K562 (cell line): ENCODE results near the gene POMP. TPM values are rescaled to one million over a fixed set of nuclear protein-coding genes. Genes with fewer than 3 reads are reported as not detected.

Experiments
- ATAC-seq: fragments of 200-7000 bp; cut with Tn5 transposase; 3 replicates; pipeline ENCODE4 v1.9.1; 2020; ENCODE audit warnings: moderate library complexity
- BruUV-seq: library from RNA; stranded (reverse); fragments of 400-500 nt; replicated peaks from 2 replicates; lab custom pipeline; 2021; lab: Mats Ljungman, UMichigan
- CTCF ChIA-PET: fragments of 300-600 bp; formaldehyde crosslinking; extraction: SDS; loops from one replicate; lab custom pipeline; 2021; ENCODE audit warnings: low intra/inter-chr PET ratio; lab: Yijun Ruan, JAX
- POLR2A ChIA-PET: fragments of 300-600, 350-650 bp; sonication (Branson Sonifier 250); formaldehyde crosslinking; extraction: SDS; loops from one replicate; lab custom pipeline; 2021; ENCODE audit warnings: antibody characterized with exemption, inconsistent platforms; lab: Yijun Ruan, JAX
- DNase-seq, 4 experiments: peaks; one replicate each; pipeline versions ENCODE4 v3.0.0 to v3.0.0-alpha.2; 2011 to 2018; ENCODE audit warnings: low spot score in 3 of 4, mixed read lengths in 3 of 4; ENCODE audit errors: extremely low read depth in 1 of 4
- FAIRE-seq: peaks from 2 replicates; lab custom pipeline; 2011; peaks lifted over from hg19 to GRCh38; lab: Jason Lieb, UNC
- H2AFZ ChIP-seq: 2 replicates; pipeline ENCODE4 v1.6.0; 2011; ENCODE audit warnings: low read depth, low read length, control low read depth, inconsistent platforms
- H3K27ac ChIP-seq: fragments of 200-600 bp; 3 replicates; pipeline ENCODE4 v1.8.0; 2011; ENCODE audit warnings: low read depth, mild to moderate bottlenecking, control low read depth, inconsistent platforms, low read length, moderate library complexity, mixed read lengths; ENCODE audit errors: extremely low read depth
- H3K27me3 ChIP-seq, 2 experiments: fragments of 300-600 bp in 1 of 2; 2 replicates in 1 of 2; 3 replicates in 1 of 2; pipeline versions ENCODE4 v1.6.0 to v1.8.0; 2011; ENCODE audit warnings: inconsistent platforms in 2 of 2, low read length in 2 of 2, mild to moderate bottlenecking in 1 of 2, mixed read lengths in 1 of 2, moderate library complexity in 1 of 2; ENCODE audit not compliant: control insufficient read depth in 2 of 2, insufficient read depth in 2 of 2
- H3K36me3 ChIP-seq: fragments of 300-600 bp; 3 replicates; pipeline ENCODE4 v1.8.0; 2011; ENCODE audit warnings: mild to moderate bottlenecking, low read length, inconsistent platforms; ENCODE audit not compliant: control insufficient read depth, insufficient read depth
- H3K4me1 ChIP-seq, 2 experiments: fragments of 200-600 bp in 1 of 2; replicated peaks in 1 of 2; 2 replicates in 1 of 2; 3 replicates in 1 of 2; pipeline versions ENCODE4 v1.5.1 to v1.8.0; 2011; ENCODE audit warnings: inconsistent platforms in 2 of 2, low read length in 2 of 2, mild to moderate bottlenecking in 1 of 2, mixed read lengths in 1 of 2, moderate library complexity in 1 of 2; ENCODE audit not compliant: control insufficient read depth in 2 of 2, insufficient read depth in 2 of 2
- H3K4me2 ChIP-seq: 2 replicates; pipeline ENCODE4 v1.6.1; 2011; ENCODE audit warnings: low read length, control low read depth, inconsistent platforms, mixed read lengths; ENCODE audit not compliant: insufficient read depth
- H3K4me3 ChIP-seq: fragments of 200-600 bp; sonication (generic), shearing (Covaris generic); 2 replicates; pipeline ENCODE4 v1.5.1; 2016; ENCODE audit warnings: control low read depth, inconsistent platforms
- H3K79me2 ChIP-seq: fragments of 200-600 bp; 3 replicates; pipeline ENCODE4 v1.8.0; 2011; ENCODE audit warnings: low read length, inconsistent platforms; ENCODE audit not compliant: control insufficient read depth, insufficient read depth
- H3K9ac ChIP-seq, 2 experiments: 2 replicates each; pipeline versions ENCODE4 v1.6.0 to v1.6.1; 2011; ENCODE audit warnings: low read depth in 2 of 2, low read length in 2 of 2, control low read depth in 1 of 2, inconsistent platforms in 1 of 2, mild to moderate bottlenecking in 1 of 2, mixed read lengths in 1 of 2; ENCODE audit not compliant: insufficient read depth in 1 of 2
- H3K9me1 ChIP-seq: one replicate; pipeline ENCODE4 v1.6.0; 2011; ENCODE audit warnings: inconsistent platforms, mild to moderate bottlenecking, low read length, moderate library complexity; ENCODE audit not compliant: control insufficient read depth, insufficient read depth
- H3K9me3 ChIP-seq: replicated peaks from 2 replicates; pipeline ENCODE4 v1.5.1; 2011; ENCODE audit warnings: low read depth, low read length, inconsistent platforms; ENCODE audit not compliant: control insufficient read depth, insufficient read depth
- H4K20me1 ChIP-seq: replicated peaks from 2 replicates; pipeline ENCODE4 v1.6.1; 2011; ENCODE audit warnings: low read length, inconsistent platforms, mixed read lengths; ENCODE audit not compliant: control insufficient read depth, insufficient read depth
- CSDE1 ChIP-seq, 2 experiments: fragments of 450-650 bp; IDR thresholded peaks; 2 replicates each; pipeline ENCODE4 v1.6.1; 2016; ENCODE audit warnings: mild to moderate bottlenecking in 1 of 2
- NFE2 ChIP-seq: IDR thresholded peaks from 2 replicates; pipeline ENCODE4 v1.6.1; 2014; ENCODE audit warnings: antibody characterized with exemption, low read depth
- SMAD1 ChIP-seq: fragments of 150-350 bp; IDR thresholded peaks from 2 replicates; pipeline ENCODE4 v1.6.1; 2014; ENCODE audit warnings: low read length, low read depth; ENCODE audit not compliant: partially characterized antibody
- ZBED1 ChIP-seq: IDR thresholded peaks from 2 replicates; pipeline ENCODE4 v1.6.1; 2014
- ZNF263 ChIP-seq: sonication (generic); formaldehyde crosslinking; IDR thresholded peaks from 2 replicates; pipeline ENCODE4 v1.8.0; 2022; ENCODE audit warnings: mild to moderate bottlenecking, missing genetic modification reagents, borderline replicate concordance
- WGBS: fragments of 100-300 bp; shearing (Covaris generic); methylation state at CpG from one replicate; pipeline ENCODE4 v1.1.6; 2016; ENCODE audit warnings: low coverage, mixed read lengths; ENCODE audit not compliant: insufficient coverage; ENCODE audit errors: missing lambda C conversion rate; 5-methylcytosine and 5-hydroxymethylcytosine counted together
- in situ Hi-C: fragments of 300-500 bp; cut with MboI; formaldehyde crosslinking; loops from 4 replicates; pipeline ENCODE4 v1.15.0; 2018; ENCODE audit warnings: inconsistent platforms, mixed read lengths
- intact Hi-C: fragments of 100-400 bp; cut with micrococcal nuclease; formaldehyde crosslinking; loops from 2 replicates; pipeline ENCODE4 v1.14.2; 2022
- polyA plus RNA-seq, 8 experiments: library from polyadenylated mRNA; depleted of rRNA in 4 of 8; stranded (reverse) in 5 of 8; unstranded in 3 of 8; fragments of >200 nt; fragmentation: Nextera tagmentation in 2 of 8; fragmentation: Illumina TruSeq in 1 of 8; extraction: Ambion mirVana in 2 of 8; extraction: Trizol in 1 of 8; gene quantifications; 2 replicates each; pipeline versions ENCODE4 v1.2.1 to v1.2.3, GENCODE V29; 2011 to 2014; ENCODE audit warnings: inconsistent platforms in 1 of 8, missing spikeins in 1 of 8
- total RNA-seq, 7 experiments: library from RNA; depleted of rRNA in 6 of 7; stranded (reverse); fragments of >200 nt in 6 of 7; fragmentation: Illumina TruSeq in 2 of 7; extraction: Trizol in 2 of 7; gene quantifications; 2 replicates each; pipeline versions ENCODE4 v1.2.1 to v1.2.3, GENCODE V29; 2011 to 2021; ENCODE audit warnings: low replicate concordance in 1 of 7

Gene POMP
- total and polyA plus RNA-seq, 9 of the 15 experiments (the other 6 are each of a cell fraction or from before 2014, with no cell fraction given) = 69.2 to 647 (median 118) TPM

DNA sequence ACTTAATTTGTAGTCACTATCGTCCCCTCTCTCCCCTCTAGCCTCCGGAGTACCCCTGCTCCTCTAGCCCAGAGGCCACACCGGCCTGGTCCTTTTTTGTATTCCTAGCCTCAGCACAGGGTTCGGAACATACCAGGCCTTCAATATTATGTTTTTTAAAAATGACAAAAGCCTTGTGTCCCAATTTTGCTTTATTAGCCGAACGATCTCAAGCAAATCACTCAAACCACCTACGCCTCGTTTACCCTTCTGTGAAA is 463 bp upstream of the POMP start:
- Histone ChIP-seq H3K4me1 (peaks cover 4 to 14% of the 10 kb centered on the region in 2 experiments; a peak in 3 of 5 replicates), H4K20me1 (no peaks in the 10 kb centered on the region; the same call in 1 of the 2 replicates), H3K27ac (peak overlapping the region; percentile 81), H3K27me3 (no peaks in the 10 kb centered on the region), H3K4me2 (peak overlapping the region; percentile 95), H3K79me2 (peaks cover 67% of the 10 kb centered on the region), H3K9me1 (no peaks in the 10 kb centered on the region), H3K36me3 (peaks cover 36% of the 10 kb centered on the region), H3K4me3 (peak overlapping the region; percentile 95), H3K9ac (peak overlapping the region; percentile 80 to 93; a peak in 3 of 4 replicates), H3K9me3 (no peaks in the 10 kb centered on the region), H2AFZ (peak overlapping the region; percentile 91)
- no TSS peak for BruUV-seq
- POLR2A ChIA-PET = interaction anchor here (0.6 to 2.1 kb wide), 5 partner anchors 17 to 361 kb away, joined by 3 to 8 read pairs (median 3); no protein-coding TSS in a partner anchor
- 0% methylated on average over 7 of the region's 8 CpGs for whole genome bisulfite sequencing
- no peak for TF ChIP-seq ZBED1
- TF ChIP-seq ZNF263 = 0 out of 2 replicates have a peak, but pooled peaks have one; percentile 3
- TF ChIP-seq SMAD1 = peak; percentile 5
- FAIRE-seq (no peak), ATAC-seq (peak; percentile 54), DNase-seq (peak in 2 of 4 experiments; percentile 14 to 17)
- CTCF ChIA-PET = no interaction called here
- intact Hi-C loops = no loop called here
- in situ Hi-C loops = no loop called here

DNA sequence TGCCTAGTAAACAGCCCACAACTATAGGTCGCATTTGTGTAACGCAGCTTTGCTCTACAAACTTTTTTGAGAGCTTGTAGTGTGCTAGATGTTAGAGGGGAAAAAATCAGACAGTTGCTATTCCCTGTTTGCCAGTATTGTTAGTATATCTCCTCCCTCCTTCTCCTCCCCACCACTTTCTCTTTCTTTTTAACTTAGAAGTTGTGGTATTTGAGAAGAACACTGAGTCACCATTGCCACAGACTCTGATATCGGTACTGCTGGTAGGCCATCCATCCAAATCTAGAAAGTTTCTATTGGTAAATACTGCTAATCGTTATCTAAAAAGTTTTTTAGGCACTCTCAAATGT is 666 bp downstream of the POMP start:
- ChIA-PET POLR2A (interaction anchor here (1.1 to 1.2 kb wide), 2 partner anchors 92 to 128 kb away, joined by 3 to 4 read pairs; no protein-coding TSS in a partner anchor), CTCF (no interaction called here)
- H2AFZ ChIP-seq = peak overlapping the region; percentile 91; the same call in 1 of the 2 replicates
- H3K79me2 ChIP-seq = peaks cover 73% of the 10 kb centered on the region
- H3K27me3 ChIP-seq = no peaks in the 10 kb centered on the region
- H3K4me3 ChIP-seq = peak overlapping the region; percentile 95
- peak overlapping the region; percentile 81 for H3K27ac ChIP-seq
- H3K9me1 ChIP-seq = no peaks in the 10 kb centered on the region
- in situ Hi-C loops (no loop called here), intact Hi-C loops (no loop called here)
- H3K9ac ChIP-seq = peak overlapping the region; percentile 92 to 93
- H3K4me1 ChIP-seq = peaks cover 4 to 14% of the 10 kb centered on the region in 2 experiments; a peak in 3 of 5 replicates
- DNase-seq (peak in 2 of 4 experiments; percentile 6 to 7), ATAC-seq (peak; percentile 4; the same call in 2 of the 3 replicates), FAIRE-seq (peak; percentile 23)
- peak overlapping the region; percentile 95 for H3K4me2 ChIP-seq
- no peak for TF ChIP-seq CSDE1 (IDR thresholded peaks at IDR 0.05)
- 0 out of 2 replicates have a peak, but pooled peaks have one; percentile 8 for TF ChIP-seq NFE2
- BruUV-seq = no TSS peak
- no peaks in the 10 kb centered on the region for H3K9me3 ChIP-seq
- no peaks in the 10 kb centered on the region; the same call in 1 of the 2 replicates for H4K20me1 ChIP-seq
- 0% methylated on average over 2 of the region's 4 CpGs for WGBS
- H3K36me3 ChIP-seq = peaks cover 46% of the 10 kb centered on the region
